HG02759 (cell line): Measurements from ENCODE around the gene ZDHHC23.

Source experiments
- ATAC-seq: cut with Tn5 transposase; IDR thresholded peaks from one replicate; pipeline ENCODE4 v1.9.1; 2021; ENCODE audit warnings: mild to moderate bottlenecking, moderate library complexity; ENCODE audit not compliant: unreplicated experiment

Gene ZDHHC23

GRCh38 chr3:114005481-114005880 is 57.7 kb downstream of the ZDHHC23 start:
- peak; percentile 99 for ATAC-seq

GRCh38 chr3:114011059-114011797 is 63.4 kb downstream of the ZDHHC23 start:
- peak; percentile 66 for ATAC-seq
